Activated naive CD8-positive, alpha-beta T cell treated with anti-CD3 and anti-CD28 coated beads, Interleukin-2, amount 10 ng/mL, durations not matched to agents 7 days and 5 days (primary cell): ENCODE measurements around the gene JARID2. TPM values are rescaled to one million over a fixed set of nuclear protein-coding genes. Genes with fewer than 3 reads are reported as not detected.

Experiments
- ATAC-seq: fragments of 150-1000 bp; cut with Tn5 transposase; one replicate; pipeline ENCODE4 v1.10.0; 2021; ENCODE audit warnings: low read depth, moderate library complexity
- POLR2A ChIA-PET: fragments of 350-600 bp; sonication (Branson Sonifier 250); formaldehyde crosslinking; loops from one replicate; lab custom pipeline; 2021; ENCODE audit warnings: antibody characterized with exemption; lab: Charles Lee
- DNase-seq: peaks from one replicate; pipeline ENCODE4 v3.0.0; 2021
- H3K27ac Mint-ChIP-seq: one replicate; pipeline ENCODE4 v1.8.0; 2022; ENCODE audit warnings: mild to moderate bottlenecking, mixed read lengths
- H3K27me3 Mint-ChIP-seq: one replicate; pipeline ENCODE4 v1.8.0; 2022; ENCODE audit warnings: mild to moderate bottlenecking, moderate library complexity, mixed read lengths
- H3K36me3 Mint-ChIP-seq: one replicate; pipeline ENCODE4 v1.8.0; 2021; ENCODE audit warnings: mild to moderate bottlenecking, mixed read lengths
- H3K4me1 Mint-ChIP-seq: one replicate; pipeline ENCODE4 v1.8.0; 2021; ENCODE audit warnings: mixed read lengths
- H3K4me3 Mint-ChIP-seq: one replicate; pipeline ENCODE4 v1.8.0; 2022; ENCODE audit warnings: mild to moderate bottlenecking, moderate library complexity, mixed read lengths
- H3K9me3 Mint-ChIP-seq: one replicate; pipeline ENCODE4 v1.8.0; 2021; ENCODE audit warnings: mixed read lengths
- total RNA-seq, 2 experiments: library from RNA; stranded (reverse); gene quantifications; one replicate each; pipeline ENCODE4 v1.2.3, GENCODE V29; 2021

JARID2 gene
- total RNA-seq, 2 experiments from 2014 or later = 30.0 to 31.5 TPM

DNA sequence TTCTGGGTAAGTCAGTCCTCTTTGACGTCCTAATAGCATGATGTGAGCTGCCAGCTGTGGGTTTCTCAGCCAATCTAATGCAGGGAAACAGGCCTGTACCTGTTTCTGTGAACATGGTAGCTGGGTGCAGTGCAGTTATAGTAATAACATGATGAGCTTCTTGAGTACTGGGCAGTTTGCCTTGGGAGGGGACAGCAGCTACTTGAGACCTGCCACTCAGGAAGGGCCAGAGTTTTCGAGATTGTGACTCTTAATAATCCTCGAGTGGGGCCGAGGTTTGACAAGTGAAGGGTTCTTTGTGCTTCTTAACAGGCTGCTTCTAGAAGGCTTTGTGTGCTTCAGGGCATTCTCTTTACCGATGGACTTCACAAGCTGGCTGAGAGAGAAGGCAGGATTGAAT, 180.1 kb downstream of the JARID2 start:
- Mint-ChIP-seq H3K4me3 (no peak overlapping the region), H3K27ac (peak overlapping the region; percentile 9), H3K9me3 (no peaks in the 10 kb centered on the region), H3K36me3 (peaks cover 33% of the 10 kb centered on the region), H3K4me1 (peaks cover 69% of the 10 kb centered on the region), H3K27me3 (no peaks in the 10 kb centered on the region)
- no peak for ATAC-seq
- no peak for DNase-seq
- POLR2A ChIA-PET = no interaction called here

DNA sequence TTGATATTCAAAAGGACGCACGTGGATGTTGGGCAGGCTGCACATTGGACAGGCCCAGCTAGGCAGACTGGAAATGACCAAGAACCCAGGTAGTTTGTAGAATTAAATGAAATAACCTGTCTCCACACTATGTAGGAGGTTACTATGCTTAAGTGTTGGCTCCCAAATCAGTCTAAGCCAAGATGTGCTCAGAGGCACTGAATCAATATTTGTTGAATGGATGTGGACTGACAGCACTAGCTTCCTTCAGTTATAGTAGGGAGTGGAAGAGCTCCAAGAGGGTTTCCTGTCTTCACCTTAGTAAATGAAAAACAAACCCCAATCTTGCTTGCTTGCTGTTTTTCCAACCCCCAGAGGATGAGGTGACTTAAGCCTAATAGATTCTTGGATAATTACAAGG, 180.5 kb downstream of the JARID2 start:
- DNase-seq = no peak
- ATAC-seq = no peak
- Mint-ChIP-seq H3K36me3 (peaks cover 33% of the 10 kb centered on the region), H3K4me3 (no peak overlapping the region), H3K27ac (peak overlapping the region; percentile 40), H3K9me3 (no peaks in the 10 kb centered on the region), H3K27me3 (no peaks in the 10 kb centered on the region), H3K4me1 (peaks cover 70% of the 10 kb centered on the region)
- POLR2A ChIA-PET = no interaction called here

DNA sequence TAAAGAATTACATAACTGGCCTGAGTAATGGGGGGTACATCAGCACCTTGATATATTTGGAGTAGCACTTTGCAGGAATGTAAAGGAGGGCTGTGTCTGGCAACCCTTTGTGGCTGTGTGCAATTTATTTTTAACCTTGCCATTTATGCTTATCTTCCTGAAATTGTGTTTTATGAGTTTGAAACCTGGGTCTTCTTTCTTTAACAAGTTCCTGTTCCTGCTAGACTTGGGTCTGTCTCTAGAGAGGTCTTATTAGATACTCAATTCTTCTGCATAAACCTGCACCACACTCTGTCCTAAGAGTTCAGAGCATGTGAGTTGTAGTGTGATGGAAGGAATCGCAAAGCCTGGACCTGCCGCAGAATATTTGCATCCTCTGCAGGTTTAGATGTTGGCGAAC, 181.0 kb downstream of the JARID2 start:
- Mint-ChIP-seq H3K4me3 (no peak overlapping the region), H3K27me3 (no peaks in the 10 kb centered on the region)
- DNase-seq = no peak

DNA sequence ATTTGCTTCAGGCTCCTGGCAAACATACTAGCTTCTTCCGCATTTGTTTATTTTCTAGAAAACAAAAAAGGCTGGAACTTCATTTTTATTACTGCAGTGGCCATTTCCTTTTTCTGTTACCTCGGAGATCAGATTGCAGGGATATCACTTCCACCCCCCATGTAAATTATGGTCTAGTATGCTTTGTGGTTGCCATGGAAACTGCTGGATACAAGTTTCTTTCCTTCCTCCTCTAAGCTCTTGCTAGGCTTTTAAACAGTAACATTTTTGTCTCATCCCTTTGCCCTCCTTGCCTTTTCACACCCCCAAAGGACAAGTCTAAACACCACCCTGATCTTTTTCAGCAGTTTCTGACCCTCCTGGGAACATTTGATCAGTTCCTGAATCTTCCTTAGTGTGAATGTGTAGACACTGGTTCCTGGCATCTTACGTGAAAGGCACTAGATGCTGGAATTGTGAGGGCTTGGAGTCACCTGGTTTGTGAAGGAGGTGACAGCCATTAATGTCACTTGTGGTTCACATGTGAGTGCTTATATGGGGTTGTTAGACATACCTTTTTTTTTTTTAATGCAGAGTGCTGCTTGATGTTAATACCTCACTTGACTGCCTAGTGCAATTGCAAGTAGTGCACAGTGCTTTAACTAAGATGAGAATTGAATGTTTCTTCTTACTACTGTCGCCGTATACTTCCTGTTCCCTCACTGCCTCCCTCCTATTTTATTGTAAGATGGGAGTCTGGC, 181.6 kb downstream of the JARID2 start:
- no peaks in the 10 kb centered on the region for H3K27me3 Mint-ChIP-seq
- no peaks in the 10 kb centered on the region for H3K9me3 Mint-ChIP-seq
- POLR2A ChIA-PET = no interaction called here
- DNase-seq (no peak), ATAC-seq (peak; percentile 55)
- H3K4me3 Mint-ChIP-seq = peak overlapping the region; percentile 60
- peak overlapping the region; percentile 76 for H3K27ac Mint-ChIP-seq
- H3K4me1 Mint-ChIP-seq = peaks cover 69% of the 10 kb centered on the region
- H3K36me3 Mint-ChIP-seq = peaks cover 35% of the 10 kb centered on the region

More for the DNA sequence above, 181.0 kb downstream of the JARID2 start:
- peak overlapping the region; percentile 19 for H3K27ac Mint-ChIP-seq
- no peaks in the 10 kb centered on the region for H3K9me3 Mint-ChIP-seq
- H3K4me1 Mint-ChIP-seq = peaks cover 69% of the 10 kb centered on the region
- ATAC-seq = no peak
- peaks cover 33% of the 10 kb centered on the region for H3K36me3 Mint-ChIP-seq
- POLR2A ChIA-PET = no interaction called here

DNA sequence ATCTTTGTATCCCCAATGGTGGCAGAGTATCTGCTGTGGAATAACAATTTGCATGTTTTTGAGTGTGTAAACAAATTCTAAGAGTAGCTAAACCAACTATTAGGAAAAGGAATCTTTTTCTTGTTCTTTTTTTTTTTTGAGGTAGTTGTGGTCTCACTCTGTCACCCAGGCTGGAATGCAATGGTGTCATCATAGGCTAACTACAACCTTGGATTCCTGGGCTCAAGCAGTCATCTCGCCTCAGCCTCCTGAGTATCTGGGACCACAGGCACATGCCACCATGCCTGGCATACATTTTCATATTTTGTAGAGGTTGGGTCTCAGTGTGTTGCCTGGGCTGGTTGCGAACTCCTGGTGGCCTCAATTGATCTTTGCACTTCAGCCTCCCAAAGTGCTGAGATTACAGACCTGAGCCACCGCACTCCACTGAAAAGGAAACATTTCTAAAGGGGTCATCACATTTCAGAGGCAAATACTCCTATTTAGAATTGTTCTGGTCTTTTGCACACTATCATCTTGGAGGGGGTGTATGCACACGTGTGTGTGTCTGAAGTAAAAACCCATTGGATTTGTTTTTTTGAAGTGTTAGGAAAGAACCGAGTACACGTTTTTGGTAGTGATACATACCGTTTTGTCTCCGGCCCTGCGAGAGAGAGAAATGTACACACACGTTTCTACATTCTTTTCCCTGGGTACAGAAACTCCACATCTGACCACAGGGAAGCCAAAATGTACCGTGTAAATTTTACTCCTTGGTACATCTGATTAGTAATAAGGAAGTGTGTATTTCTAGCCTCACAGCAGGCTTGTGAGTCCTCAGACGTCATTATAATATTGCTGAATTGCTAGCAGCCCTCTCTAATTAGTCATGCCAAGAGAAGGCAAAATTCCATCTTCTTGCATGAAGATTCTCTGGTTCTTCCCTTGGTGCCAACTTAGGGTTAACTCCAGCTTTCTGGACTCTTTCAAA, 183.6 kb downstream of the JARID2 start:
- Mint-ChIP-seq H3K27ac (no peak overlapping the region), H3K4me1 (peaks cover 74% of the 10 kb centered on the region), H3K36me3 (peaks cover 29% of the 10 kb centered on the region), H3K9me3 (peaks cover 1% of the 10 kb centered on the region), H3K27me3 (no peaks in the 10 kb centered on the region), H3K4me3 (no peak overlapping the region)
- DNase-seq (no peak), ATAC-seq (no peak)
- POLR2A ChIA-PET = no interaction called here

DNA sequence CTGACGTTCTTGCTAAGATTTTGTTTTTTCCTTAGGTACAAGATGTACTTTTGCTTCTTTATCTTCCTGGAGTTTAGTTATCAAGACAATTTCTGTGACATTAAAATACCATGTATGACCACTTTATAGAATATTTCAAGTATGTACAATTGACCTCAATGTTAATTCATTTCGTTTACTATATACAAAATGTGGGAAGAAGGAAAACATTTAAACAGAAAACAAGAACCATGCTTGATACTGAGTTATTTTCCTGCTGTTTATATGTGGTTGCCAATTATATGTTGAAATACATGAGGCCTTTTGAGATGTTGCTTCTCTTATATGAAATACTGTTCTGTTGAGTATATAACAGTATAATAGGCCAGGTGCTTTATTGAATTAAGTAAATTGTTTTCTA, 184.3 kb downstream of the JARID2 start:
- ATAC-seq (no peak), DNase-seq (no peak)
- H3K9me3 Mint-ChIP-seq = peaks cover 1% of the 10 kb centered on the region
- H3K36me3 Mint-ChIP-seq = peaks cover 30% of the 10 kb centered on the region
- POLR2A ChIA-PET = no interaction called here
- H3K4me3 Mint-ChIP-seq = no peak overlapping the region
- no peaks in the 10 kb centered on the region for H3K27me3 Mint-ChIP-seq
- H3K4me1 Mint-ChIP-seq = peaks cover 82% of the 10 kb centered on the region
- no peak overlapping the region for H3K27ac Mint-ChIP-seq

DNA sequence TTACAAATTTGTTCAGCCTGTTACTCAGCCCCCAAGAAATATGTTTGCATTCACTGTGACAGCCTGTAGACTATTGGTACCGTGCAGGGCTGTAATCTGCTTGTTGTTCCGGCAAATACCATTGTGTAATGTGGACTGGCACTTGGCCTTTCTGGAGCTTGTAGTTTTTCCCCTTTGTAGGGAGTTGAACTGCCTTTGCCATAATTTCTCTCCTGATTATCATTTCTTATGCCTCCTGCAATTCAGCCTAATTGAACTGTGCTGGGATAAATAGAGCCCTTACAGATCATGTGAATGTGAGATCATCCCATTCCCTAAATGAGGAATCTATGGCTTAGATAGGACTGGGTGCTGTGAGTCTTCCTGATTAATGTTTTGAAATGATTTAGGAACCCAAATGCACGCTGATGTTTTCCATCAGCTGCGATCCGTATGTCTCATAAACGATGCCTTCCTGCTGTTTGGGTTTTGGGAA, 185.1 kb downstream of the JARID2 start:
- POLR2A ChIA-PET = no interaction called here
- Mint-ChIP-seq H3K27me3 (no peaks in the 10 kb centered on the region), H3K4me3 (no peak overlapping the region), H3K9me3 (peaks cover 1% of the 10 kb centered on the region), H3K27ac (no peak overlapping the region), H3K36me3 (peaks cover 25% of the 10 kb centered on the region), H3K4me1 (peaks cover 80% of the 10 kb centered on the region)
- ATAC-seq (no peak), DNase-seq (no peak)

DNA sequence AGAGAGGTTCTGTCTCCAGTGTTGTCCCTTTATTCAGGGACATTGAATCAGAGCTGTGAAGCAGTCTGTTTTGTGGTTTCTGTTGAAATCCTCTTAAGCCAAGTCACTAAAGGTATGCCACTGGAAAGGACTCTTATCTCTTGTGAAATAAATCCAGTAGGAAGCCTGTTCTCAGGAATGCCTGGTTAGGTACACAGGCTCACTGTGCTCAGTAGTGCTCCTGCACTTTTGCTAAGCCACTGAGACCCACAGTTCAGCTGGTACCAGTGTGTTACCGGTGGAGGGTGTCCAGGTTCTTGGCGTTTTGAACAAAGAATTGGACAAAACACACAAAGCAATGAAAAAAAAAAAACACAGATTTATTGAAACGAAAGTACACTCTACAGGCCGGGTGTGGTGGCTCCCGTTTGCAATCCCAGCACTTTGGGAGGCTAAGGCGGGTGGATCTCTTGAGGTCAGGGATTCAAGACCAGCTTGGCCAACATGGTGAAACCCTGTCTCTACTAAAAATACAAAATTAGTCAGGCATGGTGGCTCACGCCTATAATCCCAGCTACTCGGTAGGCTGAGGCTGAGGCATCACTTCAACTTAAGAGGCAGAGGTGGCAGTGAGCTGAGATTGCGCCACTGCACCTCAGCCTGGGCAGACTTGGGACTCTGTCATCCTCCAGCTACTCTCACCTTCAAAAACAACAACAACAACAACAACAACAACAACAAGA, 186.1 kb downstream of the JARID2 start:
- Mint-ChIP-seq H3K9me3 (peaks cover 1% of the 10 kb centered on the region), H3K4me1 (peaks cover 78% of the 10 kb centered on the region), H3K27me3 (no peaks in the 10 kb centered on the region), H3K27ac (peak overlapping the region; percentile 67), H3K36me3 (peaks cover 28% of the 10 kb centered on the region), H3K4me3 (no peak overlapping the region)
- ATAC-seq (no peak), DNase-seq (no peak)
- POLR2A ChIA-PET = interaction anchor here (1.9 to 2.0 kb wide), 2 partner anchors 10 to 32 kb away, joined by 6 read pairs; no protein-coding TSS in a partner anchor

DNA sequence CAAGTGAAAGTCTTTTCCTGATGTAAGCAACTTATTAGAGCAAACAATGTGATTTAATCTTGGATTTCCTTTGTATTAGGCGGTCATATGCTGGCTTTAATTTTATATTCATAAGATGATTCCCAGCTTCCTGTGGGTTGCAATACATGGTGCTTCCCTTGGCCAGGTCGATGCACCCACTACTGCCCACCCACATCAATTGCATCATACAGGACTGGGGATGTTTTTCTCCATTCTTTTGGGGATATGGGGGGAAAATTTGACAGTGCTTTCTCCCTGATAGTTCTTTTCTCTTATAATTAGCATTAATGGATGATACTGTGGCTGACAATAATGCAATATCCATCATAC, 187.6 kb downstream of the JARID2 start:
- H3K27ac Mint-ChIP-seq = peak overlapping the region; percentile 78
- H3K9me3 Mint-ChIP-seq = peaks cover 1% of the 10 kb centered on the region
- ATAC-seq (peak; percentile 2), DNase-seq (no peak)
- POLR2A ChIA-PET = interaction anchor here (0.8 to 1.9 kb wide), 4 partner anchors 12 to 185 kb away, joined by 4 to 6 read pairs (median 4); no protein-coding TSS in a partner anchor
- H3K4me3 Mint-ChIP-seq = peak overlapping the region; percentile 67
- peaks cover 30% of the 10 kb centered on the region for H3K36me3 Mint-ChIP-seq
- peaks cover 80% of the 10 kb centered on the region for H3K4me1 Mint-ChIP-seq
- H3K27me3 Mint-ChIP-seq = no peaks in the 10 kb centered on the region

DNA sequence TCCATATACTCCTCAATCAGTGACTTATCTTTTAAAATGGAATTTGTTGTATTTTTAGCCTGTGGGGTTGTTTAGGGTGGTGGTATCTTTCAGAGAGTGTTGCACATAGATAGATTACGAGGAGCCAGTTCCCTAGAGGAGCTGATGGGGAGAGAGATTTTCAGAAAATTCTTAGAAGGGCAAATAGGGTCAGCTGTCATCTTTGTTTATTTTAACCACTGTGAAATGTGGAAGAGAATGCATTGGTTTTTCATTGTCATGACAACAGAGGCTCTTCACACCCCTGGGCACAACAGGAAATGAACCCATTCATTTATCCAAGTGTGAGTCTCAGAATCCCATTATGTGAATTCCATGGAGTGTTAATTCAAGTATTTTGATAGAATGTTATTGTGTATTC, 188.4 kb downstream of the JARID2 start:
- POLR2A ChIA-PET = interaction anchor here (0.9 to 1.9 kb wide), 3 partner anchors 30 to 131 kb away, joined by 3 to 6 read pairs (median 4); no protein-coding TSS in a partner anchor
- no peak for DNase-seq
- Mint-ChIP-seq H3K36me3 (peaks cover 25% of the 10 kb centered on the region), H3K9me3 (peaks cover 1% of the 10 kb centered on the region), H3K4me1 (peaks cover 82% of the 10 kb centered on the region), H3K27ac (peak overlapping the region; percentile 88), H3K4me3 (peak overlapping the region; percentile 53), H3K27me3 (no peaks in the 10 kb centered on the region)
- ATAC-seq = no peak

DNA sequence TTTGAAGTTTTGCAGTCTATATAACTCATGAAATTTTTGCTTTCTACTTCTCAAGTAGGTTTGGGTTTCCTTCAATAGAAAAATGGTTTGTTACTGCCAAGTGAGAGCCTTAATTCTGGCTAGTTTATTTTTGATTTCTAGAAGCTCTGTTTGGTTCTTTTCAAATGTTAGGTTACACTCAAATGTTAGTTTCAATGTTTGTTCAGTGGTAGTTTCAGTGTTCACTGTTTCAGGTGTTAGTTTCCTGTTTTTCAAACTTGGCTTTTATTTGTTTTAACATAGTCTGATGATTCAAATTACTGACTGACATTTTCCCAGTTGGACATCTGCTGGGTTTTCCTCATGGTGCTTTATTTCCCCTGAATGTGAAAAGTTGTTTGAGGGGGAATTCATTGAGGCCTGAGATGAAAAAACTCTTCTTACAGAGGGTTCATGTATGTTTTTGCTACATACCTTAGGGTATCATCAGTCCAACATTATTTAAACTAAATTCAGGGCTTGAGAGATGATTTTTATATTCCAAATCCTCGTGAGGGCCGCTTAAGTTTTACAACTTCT, 189.0 kb downstream of the JARID2 start:
- ATAC-seq (no peak), DNase-seq (no peak)
- H3K27ac Mint-ChIP-seq = peak overlapping the region; percentile 88
- H3K4me3 Mint-ChIP-seq = peak overlapping the region; percentile 53
- POLR2A ChIA-PET = interaction anchor here (0.9 to 1.9 kb wide), 2 partner anchors 30 to 131 kb away, joined by 3 to 4 read pairs; no protein-coding TSS in a partner anchor
- H3K27me3 Mint-ChIP-seq = no peaks in the 10 kb centered on the region
- H3K9me3 Mint-ChIP-seq = peaks cover 1% of the 10 kb centered on the region
- H3K36me3 Mint-ChIP-seq = peaks cover 23% of the 10 kb centered on the region
- H3K4me1 Mint-ChIP-seq = peaks cover 85% of the 10 kb centered on the region

DNA sequence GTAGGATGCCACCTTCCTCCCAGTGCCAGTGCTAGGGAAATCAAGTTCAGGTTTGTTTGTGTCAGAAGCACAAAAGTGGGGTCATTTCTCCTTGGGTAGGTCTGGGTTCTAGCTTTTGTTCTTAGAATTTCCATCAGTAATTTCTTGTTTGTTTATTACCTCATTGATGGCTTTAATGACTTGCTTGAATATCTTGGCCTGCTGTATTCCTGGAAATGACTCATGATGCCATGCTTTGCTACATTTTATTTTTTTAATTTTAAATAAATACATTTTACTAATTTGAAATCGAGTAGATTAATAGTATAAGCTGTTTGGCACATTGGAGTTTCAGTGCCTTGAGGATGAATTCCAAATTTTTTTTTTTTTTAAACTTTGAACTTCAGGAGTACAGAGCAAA, 189.6 kb downstream of the JARID2 start:
- H3K9me3 Mint-ChIP-seq = peaks cover 1% of the 10 kb centered on the region
- peaks cover 23% of the 10 kb centered on the region for H3K36me3 Mint-ChIP-seq
- no peak for ATAC-seq
- H3K27ac Mint-ChIP-seq = peak overlapping the region; percentile 88
- peaks cover 88% of the 10 kb centered on the region for H3K4me1 Mint-ChIP-seq
- no peak overlapping the region for H3K4me3 Mint-ChIP-seq
- H3K27me3 Mint-ChIP-seq = no peaks in the 10 kb centered on the region
- no peak for DNase-seq
- POLR2A ChIA-PET = interaction anchor here (1.9 kb wide), 1 partner anchor 132 kb away, joined by 4 read pairs; no protein-coding TSS in a partner anchor
